ENCODE data around the gene LAX1.
A peak's percentile ranks its signal among the peaks of the same experiment; 100 is the strongest.
"Not testable (repeated sequence)": the region's sequence is repeated elsewhere in the genome, so short reads cannot be mapped to it uniquely, and the experiment has no call there.

Gene LAX1

GRCh38 chr1:203765029-203765837 is at the start of gene LAX1:
TSS of gene LAX1 (plus strand) at chr1:203765183. CDS start at chr1:203765566, 383 bp downstream.
- Mint-ChIP-seq H3K4me1 (peaks cover 32% of the 10 kb centered on the region), H3K9me3 (no peaks in the 10 kb centered on the region), H3K4me3 (peak within 1 kb of the TSS; percentile 98), H3K27me3 (no peaks in the 10 kb centered on the region), H3K27ac (peak within 1 kb of the TSS; percentile 96), H3K36me3 (peaks cover 12% of the 10 kb centered on the region)
- peak; percentile 94 for ATAC-seq (ENCODE audit: low read depth)
- peak; percentile 25 to 37 for DNase-seq (ENCODE audit: low spot score in 2 of 2)

- no peak for DNase-seq (ENCODE audit: low spot score in 2 of 2)
- Mint-ChIP-seq H3K4me1 (no peaks in the 10 kb centered on the region), H3K9me3 (no peaks in the 10 kb centered on the region), H3K27me3 (no peaks in the 10 kb centered on the region), H3K4me3 (no peak overlapping the region), H3K27ac (no peak overlapping the region), H3K36me3 (peaks cover 14% of the 10 kb centered on the region)
- no peak for ATAC-seq (ENCODE audit: low read depth)
These were observed 47.9 kb upstream of the LAX1 start for GRCh38 chr1:203717120-203717519.

- peaks cover 2% of the 10 kb centered on the region for H3K4me1 Mint-ChIP-seq
- ATAC-seq (ENCODE audit: low read depth), result no peak
- H3K9me3 Mint-ChIP-seq, result no peaks in the 10 kb centered on the region
- H3K36me3 Mint-ChIP-seq, result peaks cover 20% of the 10 kb centered on the region
- no peak overlapping the region for H3K4me3 Mint-ChIP-seq
- DNase-seq (ENCODE audit: low spot score in 2 of 2), result no peak
- no peaks in the 10 kb centered on the region for H3K27me3 Mint-ChIP-seq
- no peak overlapping the region for H3K27ac Mint-ChIP-seq
These were observed 44.7 kb upstream of the LAX1 start for GRCh38 chr1:203720242-203720641.

GRCh38 chr1:203722909-203723308 is 42.1 kb upstream of the LAX1 start:
- peaks cover 32% of the 10 kb centered on the region for H3K36me3 Mint-ChIP-seq
- H3K27me3 Mint-ChIP-seq, result no peaks in the 10 kb centered on the region
- H3K27ac Mint-ChIP-seq, result no peak overlapping the region
- DNase-seq (ENCODE audit: low spot score in 2 of 2) (no peak), ATAC-seq (ENCODE audit: low read depth) (no peak)
- H3K4me1 Mint-ChIP-seq, result peaks cover 2% of the 10 kb centered on the region
- H3K9me3 Mint-ChIP-seq, result no peaks in the 10 kb centered on the region
- no peak overlapping the region for H3K4me3 Mint-ChIP-seq

GRCh38 chr1:203726417-203726867 is 38.5 kb upstream of the LAX1 start:
- Mint-ChIP-seq H3K4me1 (peaks cover 2% of the 10 kb centered on the region), H3K27ac (no peak overlapping the region)
- no peak for DNase-seq (ENCODE audit: low spot score in 2 of 2)

GRCh38 chr1:203733009-203733863 is 31.7 kb upstream of the LAX1 start:
- ATAC-seq (ENCODE audit: low read depth) (no peak), DNase-seq (ENCODE audit: low spot score in 2 of 2) (no peak)
- peaks cover 7% of the 10 kb centered on the region for H3K4me1 Mint-ChIP-seq
- peaks cover 25% of the 10 kb centered on the region for H3K36me3 Mint-ChIP-seq
- H3K27ac Mint-ChIP-seq, result no peak overlapping the region
- no peaks in the 10 kb centered on the region for H3K27me3 Mint-ChIP-seq
- H3K9me3 Mint-ChIP-seq, result no peaks in the 10 kb centered on the region
- no peak overlapping the region for H3K4me3 Mint-ChIP-seq

More at GRCh38 chr1:203726417-203726867, 38.5 kb upstream of the LAX1 start:
- Mint-ChIP-seq H3K27me3 (no peaks in the 10 kb centered on the region), H3K9me3 (no peaks in the 10 kb centered on the region), H3K36me3 (peaks cover 33% of the 10 kb centered on the region), H3K4me3 (no peak overlapping the region)
- no peak for ATAC-seq (ENCODE audit: low read depth)

GRCh38 chr1:203742436-203742835 is 22.5 kb upstream of the LAX1 start:
- H3K36me3 Mint-ChIP-seq, result peaks cover 19% of the 10 kb centered on the region
- H3K4me3 Mint-ChIP-seq, result no peak overlapping the region
- no peak for ATAC-seq (ENCODE audit: low read depth)
- DNase-seq (ENCODE audit: low spot score in 2 of 2), result no peak
- peaks cover 2% of the 10 kb centered on the region for H3K9me3 Mint-ChIP-seq
- no peaks in the 10 kb centered on the region for H3K27me3 Mint-ChIP-seq
- peaks cover 40% of the 10 kb centered on the region for H3K4me1 Mint-ChIP-seq
- no peak overlapping the region for H3K27ac Mint-ChIP-seq

- H3K4me3 Mint-ChIP-seq, result no peak overlapping the region
- H3K4me1 Mint-ChIP-seq, result peaks cover 36% of the 10 kb centered on the region
- H3K36me3 Mint-ChIP-seq, result peaks cover 16% of the 10 kb centered on the region
- ATAC-seq (ENCODE audit: low read depth) (no peak), DNase-seq (ENCODE audit: low spot score in 2 of 2) (no peak)
- peaks cover 2% of the 10 kb centered on the region for H3K9me3 Mint-ChIP-seq
- no peaks in the 10 kb centered on the region for H3K27me3 Mint-ChIP-seq
- H3K27ac Mint-ChIP-seq, result peak overlapping the region; percentile 89
These were observed 21.9 kb upstream of the LAX1 start for GRCh38 chr1:203743091-203743571.

- peaks cover 9% of the 10 kb centered on the region for H3K36me3 Mint-ChIP-seq
- H3K27ac Mint-ChIP-seq, result peak overlapping the region; percentile 89
- H3K9me3 Mint-ChIP-seq, result peaks cover 2% of the 10 kb centered on the region
- DNase-seq (ENCODE audit: low spot score in 2 of 2) (peak in 1 of 2 donors; percentile 10), ATAC-seq (ENCODE audit: low read depth) (peak; percentile 88)
- peaks cover 26% of the 10 kb centered on the region for H3K4me1 Mint-ChIP-seq
- peak overlapping the region; percentile 73 for H3K4me3 Mint-ChIP-seq
- no peaks in the 10 kb centered on the region for H3K27me3 Mint-ChIP-seq
These were observed 20.7 kb upstream of the LAX1 start for GRCh38 chr1:203744075-203744972.

- Mint-ChIP-seq H3K4me3 (no peak overlapping the region), H3K9me3 (peaks cover 2% of the 10 kb centered on the region), H3K27ac (peak overlapping the region; percentile 11), H3K4me1 (peaks cover 30% of the 10 kb centered on the region), H3K27me3 (no peaks in the 10 kb centered on the region), H3K36me3 (no peaks in the 10 kb centered on the region)
- no peak for ATAC-seq (ENCODE audit: low read depth)
- DNase-seq (ENCODE audit: low spot score in 2 of 2), result no peak
These were observed 18.7 kb upstream of the LAX1 start for GRCh38 chr1:203746281-203746680.

- peaks cover 30% of the 10 kb centered on the region for H3K4me1 Mint-ChIP-seq
- no peak for DNase-seq (ENCODE audit: low spot score in 2 of 2)
These were observed 13.9 kb upstream of the LAX1 start for GRCh38 chr1:203751051-203751450.

GRCh38 chr1:203751618-203752361 is 13.2 kb upstream of the LAX1 start:
- not testable (repeated sequence) for H3K4me3 Mint-ChIP-seq; DNase-seq (ENCODE audit: low spot score in 2 of 2)
- H3K27ac Mint-ChIP-seq, result peak overlapping the region; percentile 62

More at GRCh38 chr1:203751051-203751450, 13.9 kb upstream of the LAX1 start:
- Mint-ChIP-seq H3K9me3 (peaks cover 4% of the 10 kb centered on the region), H3K27me3 (no peaks in the 10 kb centered on the region), H3K27ac (no peak overlapping the region), H3K36me3 (no peaks in the 10 kb centered on the region), H3K4me3 (no peak overlapping the region)
- no peak for ATAC-seq (ENCODE audit: low read depth)

GRCh38 chr1:203754455-203754864 is 10.5 kb upstream of the LAX1 start:
- H3K27ac Mint-ChIP-seq, result peak overlapping the region; percentile 96
- no peaks in the 10 kb centered on the region for H3K27me3 Mint-ChIP-seq
- H3K4me3 Mint-ChIP-seq, result peak overlapping the region; percentile 70
- peaks cover 31% of the 10 kb centered on the region for H3K4me1 Mint-ChIP-seq
- DNase-seq (ENCODE audit: low spot score in 2 of 2), result peak; percentile 30 to 39
- peaks cover 3% of the 10 kb centered on the region for H3K9me3 Mint-ChIP-seq
- no peaks in the 10 kb centered on the region for H3K36me3 Mint-ChIP-seq
- ATAC-seq (ENCODE audit: low read depth), result peak; percentile 71

More at GRCh38 chr1:203751618-203752361, 13.2 kb upstream of the LAX1 start:
- H3K4me1 Mint-ChIP-seq, result peaks cover 34% of the 10 kb centered on the region
- ATAC-seq (ENCODE audit: low read depth); H3K9me3 Mint-ChIP-seq; H3K27me3 Mint-ChIP-seq; H3K36me3 Mint-ChIP-seq: not testable (repeated sequence)

Data from memory B cell (primary cell).